IMR-90 (cell line): ENCODE results near the gene CUEDC2. TPM values are rescaled to one million over a fixed set of nuclear protein-coding genes. Genes with fewer than 3 reads are reported as not detected.

Experiments
- ATAC-seq: fragments of 200-7000 bp; cut with Tn5 transposase; 2 replicates; pipeline ENCODE4 v1.9.1; 2020; ENCODE audit warnings: low read depth, mild to moderate bottlenecking, moderate library complexity
- BruUV-seq: library from RNA; stranded (reverse); fragments of 400-500 nt; replicated peaks from 2 replicates; lab custom pipeline; 2021; lab: Mats Ljungman, UMichigan
- CTCF ChIA-PET: fragments of 300-600 bp; formaldehyde crosslinking; extraction: SDS; loops from one replicate; lab custom pipeline; 2021; ENCODE audit warnings: antibody characterized with exemption; lab: Yijun Ruan, JAX
- POLR2A ChIA-PET: fragments of 300-600 bp; sonication (Branson Sonifier 250); formaldehyde crosslinking; loops from one replicate; lab custom pipeline; 2022; ENCODE audit warnings: antibody characterized with exemption; ENCODE audit not compliant: unreplicated experiment; lab: Charles Lee
- DNase-seq: peaks from one replicate; pipeline ENCODE4 v3.0.0; 2013
- H2AFZ ChIP-seq: replicated peaks from 2 replicates; pipeline ENCODE3; 2013; ENCODE audit warnings: low read length, mild to moderate bottlenecking; ENCODE audit not compliant: poor library complexity
- H2AK5ac ChIP-seq: 2 replicates; pipeline ENCODE4 v1.6.1; 2013; ENCODE audit warnings: low read depth, low read length, inconsistent platforms
- H2AK9ac ChIP-seq: replicated peaks from 2 replicates; pipeline ENCODE3; 2013; ENCODE audit warnings: mild to moderate bottlenecking, low read depth, low read length, moderate library complexity; ENCODE audit not compliant: poor library complexity
- H2BK120ac ChIP-seq: 2 replicates; pipeline ENCODE4 v1.6.1; 2013; ENCODE audit warnings: low read depth, low read length, inconsistent platforms
- H2BK15ac ChIP-seq: 3 replicates; pipeline ENCODE4 v1.6.1; 2013; ENCODE audit warnings: low read depth, low read length, inconsistent platforms
- H2BK20ac ChIP-seq: 2 replicates; pipeline ENCODE4 v1.6.1; 2013; ENCODE audit warnings: low read depth, mild to moderate bottlenecking, inconsistent platforms, low read length, moderate library complexity
- H2BK5ac ChIP-seq: 2 replicates; pipeline ENCODE4 v1.6.1; 2013; ENCODE audit warnings: mild to moderate bottlenecking, low read depth, low read length, inconsistent platforms; ENCODE audit not compliant: poor library complexity, severe bottlenecking
- H3K14ac ChIP-seq: replicated peaks from 2 replicates; pipeline ENCODE4 v1.6.1; 2013; ENCODE audit warnings: low read depth, low read length, inconsistent platforms
- H3K18ac ChIP-seq: 2 replicates; pipeline ENCODE4 v1.6.1; 2013; ENCODE audit warnings: low read depth, low read length, control low read depth
- H3K23ac ChIP-seq: 2 replicates; pipeline ENCODE4 v1.6.1; 2013; ENCODE audit warnings: low read depth, low read length, inconsistent platforms
- H3K27ac ChIP-seq: 2 replicates; pipeline ENCODE4 v1.5.1; 2013; ENCODE audit warnings: mild to moderate bottlenecking, control low read depth, low read length; ENCODE audit not compliant: insufficient read depth
- H3K27me3 ChIP-seq: 2 replicates; pipeline ENCODE4 v1.6.1; 2013; ENCODE audit warnings: low read length; ENCODE audit not compliant: control insufficient read depth, insufficient read depth
- H3K36me3 ChIP-seq: 2 replicates; pipeline ENCODE4 v1.6.1; 2013; ENCODE audit warnings: low read length, mixed read lengths; ENCODE audit not compliant: control insufficient read depth, insufficient read depth
- H3K4ac ChIP-seq: 2 replicates; pipeline ENCODE4 v1.6.1; 2013; ENCODE audit warnings: low read depth, low read length, inconsistent platforms
- H3K4me1 ChIP-seq: 2 replicates; pipeline ENCODE4 v1.6.1; 2013; ENCODE audit warnings: low read length, mixed read lengths; ENCODE audit not compliant: control insufficient read depth, insufficient read depth
- H3K4me2 ChIP-seq: 2 replicates; pipeline ENCODE4 v1.6.1; 2013; ENCODE audit warnings: low read depth, mild to moderate bottlenecking, control low read depth, low read length, moderate library complexity
- H3K4me3 ChIP-seq: 2 replicates; pipeline ENCODE4 v1.5.1; 2013; ENCODE audit warnings: low read depth, mild to moderate bottlenecking, control low read depth, low read length, moderate library complexity; ENCODE audit not compliant: insufficient read depth
- H3K56ac ChIP-seq: 2 replicates; pipeline ENCODE4 v1.6.1; 2013; ENCODE audit warnings: low read length, inconsistent platforms; ENCODE audit not compliant: insufficient read depth; ENCODE audit errors: extremely low read depth
- H3K79me1 ChIP-seq, 2 experiments: 2 replicates each; pipeline ENCODE4 v1.6.1; 2013; ENCODE audit warnings: low read length in 2 of 2, inconsistent platforms in 1 of 2, low read depth in 1 of 2
- H3K9ac ChIP-seq: 2 replicates; pipeline ENCODE4 v1.6.1; 2013; ENCODE audit warnings: low read depth, low read length, control low read depth
- H3K9me1 ChIP-seq: 2 replicates; pipeline ENCODE4 v1.6.1; 2013; ENCODE audit warnings: low read length, inconsistent platforms; ENCODE audit not compliant: insufficient read depth
- H3K9me3 ChIP-seq: 2 replicates; pipeline ENCODE4 v1.6.1; 2013; ENCODE audit warnings: low read length; ENCODE audit not compliant: control insufficient read depth, insufficient read depth
- H4K20me1 ChIP-seq: 2 replicates; pipeline ENCODE4 v1.6.1; 2013; ENCODE audit warnings: low read length, inconsistent platforms; ENCODE audit not compliant: insufficient read depth
- H4K5ac ChIP-seq: 2 replicates; pipeline ENCODE4 v1.6.1; 2013; ENCODE audit warnings: mild to moderate bottlenecking, low read depth, low read length, control low read depth
- H4K8ac ChIP-seq, 2 experiments: 2 replicates each; pipeline ENCODE4 v1.6.1; 2013; ENCODE audit warnings: low read depth in 2 of 2, low read length in 2 of 2, control low read depth in 1 of 2, inconsistent platforms in 1 of 2
- H4K91ac ChIP-seq: 2 replicates; pipeline ENCODE4 v1.6.1; 2013; ENCODE audit warnings: low read depth, low read length, inconsistent platforms; ENCODE audit not compliant: insufficient read depth
- BHLHE40 ChIP-seq: fragments of 150-350 bp; IDR thresholded peaks from 2 replicates; pipeline ENCODE4 v1.6.1; 2016; ENCODE audit warnings: mild to moderate bottlenecking, low read depth, low read length
- CHD1 ChIP-seq: IDR thresholded peaks from 2 replicates; pipeline ENCODE4 v1.6.1; 2012; ENCODE audit warnings: low read depth, low read length, improper control_type of control experiment
- CTCF ChIP-seq: conservative IDR thresholded peaks from 2 replicates; pipeline ENCODE4 v1.5.1; 2012; ENCODE audit warnings: mild to moderate bottlenecking, low read depth, low read length, improper control_type of control experiment
- FOS ChIP-seq: fragments of 150-350 bp; IDR thresholded peaks from 2 replicates; pipeline ENCODE4 v1.6.1; 2016; ENCODE audit warnings: low read depth, low read length
- MAZ ChIP-seq: IDR thresholded peaks from 2 replicates; pipeline ENCODE4 v1.6.1; 2012; ENCODE audit warnings: low read depth, mild to moderate bottlenecking, low read length, improper control_type of control experiment, moderate library complexity, borderline replicate concordance
- MXI1 ChIP-seq: IDR thresholded peaks from 2 replicates; pipeline ENCODE4 v1.6.1; 2012; ENCODE audit warnings: low read depth, mild to moderate bottlenecking, low read length, moderate library complexity, borderline replicate concordance
- POLR2A ChIP-seq: IDR thresholded peaks from 2 replicates; pipeline ENCODE4 v1.6.1; 2012; ENCODE audit warnings: mild to moderate bottlenecking, low read depth, low read length
- RCOR1 ChIP-seq: IDR thresholded peaks from 2 replicates; pipeline ENCODE4 v1.6.1; 2012; ENCODE audit warnings: mild to moderate bottlenecking, low read length, improper control_type of control experiment; ENCODE audit not compliant: insufficient replicate concordance
- SMC3 ChIP-seq: fragments of 150-350 bp; IDR thresholded peaks from 2 replicates; pipeline ENCODE4 v1.6.1; 2016; ENCODE audit warnings: low read depth, mild to moderate bottlenecking, antibody characterized with exemption, low read length, moderate library complexity
- WGBS, 2 experiments: methylation state at CpG; one replicate each; pipeline versions ENCODE4 v1.1.5 to v1.1.7; 2013; ENCODE audit warnings: missing lambda C conversion rate in 2 of 2; ENCODE audit not compliant: insufficient read length in 1 of 2; ENCODE audit errors: extremely low coverage in 2 of 2; 5-methylcytosine and 5-hydroxymethylcytosine counted together
- dilution Hi-C: fragments of 300-500 bp; cut with HindIII; formaldehyde crosslinking; loops from one replicate; pipeline ENCODE4 v1.14.3; 2018; ENCODE audit warnings: low sequenced_read_pairs; ENCODE audit not compliant: unreplicated experiment
- in situ Hi-C: fragments of 300-500 bp; cut with MboI; formaldehyde crosslinking; loops from 3 replicates; pipeline ENCODE4 v1.14.3; 2019; ENCODE audit warnings: low sequenced_read_pairs, inconsistent platforms, mixed read lengths
- intact Hi-C: fragments of 100-400 bp; cut with micrococcal nuclease; formaldehyde crosslinking; loops from 2 replicates; pipeline ENCODE4 v1.10.0; 2022
- polyA plus RNA-seq, 3 experiments: library from polyadenylated mRNA; depleted of rRNA; stranded (reverse); fragments of >200 nt; gene quantifications; 2 replicates each; pipeline ENCODE4 v1.2.3, GENCODE V29; 2012; ENCODE audit warnings: low replicate concordance in 1 of 3
- total RNA-seq: library from RNA; depleted of rRNA; stranded (reverse); fragments of >200 nt; gene quantifications from 2 replicates; pipeline ENCODE4 v1.2.3, GENCODE V29; 2012

Gene CUEDC2
- total and polyA plus RNA-seq, 2 of the 4 experiments (the other 2 are of a cell fraction), result 55.7 to 84.9 TPM

- CTCF ChIA-PET, result no interaction called here
- intact Hi-C loops, result no loop called here
- H4K8ac ChIP-seq, result no peak overlapping the region
- no peak overlapping the region for H2BK20ac ChIP-seq
- H2BK15ac ChIP-seq, result no peak overlapping the region
- DNase-seq, result no peak
- H2AFZ ChIP-seq, result no peak overlapping the region
- H3K79me1 ChIP-seq, result no peaks in the 10 kb centered on the region
- no peak overlapping the region for H3K27ac ChIP-seq
- no peaks in the 10 kb centered on the region; the same call in 1 of the 2 replicates for H3K27me3 ChIP-seq
- H3K56ac ChIP-seq, result no peak overlapping the region
- H3K18ac ChIP-seq, result no peak overlapping the region
- no peak overlapping the region for H3K4ac ChIP-seq
- no peaks in the 10 kb centered on the region for H3K4me1 ChIP-seq
- no peak overlapping the region for H4K91ac ChIP-seq
- no peak overlapping the region for H2BK5ac ChIP-seq
- POLR2A ChIA-PET, result no interaction called here
- no CpG with 5 or more reads among the region's 6 CpGs for WGBS, 2 experiments
- H2AK9ac ChIP-seq, result no peak overlapping the region
- no peak overlapping the region for H2BK120ac ChIP-seq
- dilution Hi-C loops, result no loop called here
- no peak overlapping the region for H3K4me2 ChIP-seq
- no peak overlapping the region for H4K5ac ChIP-seq
- H3K9me3 ChIP-seq, result no peaks in the 10 kb centered on the region
- no peaks in the 10 kb centered on the region for H3K9me1 ChIP-seq
- no peaks in the 10 kb centered on the region for H3K36me3 ChIP-seq
- no peak for ATAC-seq
- H3K4me3 ChIP-seq, result no peak overlapping the region
- H3K23ac ChIP-seq, result no peak overlapping the region
- H2AK5ac ChIP-seq, result no peak overlapping the region
- H3K14ac ChIP-seq, result no peak overlapping the region
- no peak overlapping the region for H3K9ac ChIP-seq
- no TSS peak for BruUV-seq
- TF ChIP-seq CHD1, result no peak
- TF ChIP-seq MAZ, result no peak
- no peak for TF ChIP-seq CTCF
- TF ChIP-seq MXI1, result no peak
- TF ChIP-seq FOS, result no peak
- no peak for TF ChIP-seq BHLHE40
- no peak for TF ChIP-seq POLR2A
- no peak for TF ChIP-seq RCOR1
- no peak for TF ChIP-seq SMC3
- H4K20me1 ChIP-seq, result no peaks in the 10 kb centered on the region
- in situ Hi-C loops, result no loop called here
Observed at GRCh38 chr10:102467971-102468438, 35.6 kb upstream of the CUEDC2 start.
